GM06990 (cell line): ENCODE measurements around the gene IDH3A.

Experiments
- DNase-seq: peaks from one replicate; pipeline ENCODE4 v3.0.0-alpha.2; 2011; ENCODE audit not compliant: insufficient read length; ENCODE audit errors: extremely low read depth
- H3K27me3 ChIP-seq: replicated peaks from 2 replicates; pipeline ENCODE4 v1.6.0; 2011; ENCODE audit warnings: low read length; ENCODE audit not compliant: control insufficient read depth, insufficient read depth
- H3K36me3 ChIP-seq: 2 replicates; pipeline ENCODE4 v1.5.1; 2011; ENCODE audit warnings: low read length; ENCODE audit not compliant: control insufficient read depth, insufficient read depth
- H3K4me3 ChIP-seq: replicated peaks from 2 replicates; pipeline ENCODE4 v1.5.1; 2011; ENCODE audit warnings: low read depth, mild to moderate bottlenecking, control low read depth, low read length
- CTCF ChIP-seq: IDR thresholded peaks from 2 replicates; pipeline ENCODE4 v1.5.1; 2011; ENCODE audit warnings: low read length, control low read depth, mild to moderate bottlenecking, inconsistent platforms; ENCODE audit not compliant: insufficient read depth, poor library complexity, severe bottlenecking

IDH3A gene

GRCh38 chr15:78192826-78193594 is 43.8 kb downstream of the IDH3A start:
- H3K36me3 ChIP-seq: no peaks in the 10 kb centered on the region
- TF ChIP-seq CTCF: no peak
- no peaks in the 10 kb centered on the region for H3K27me3 ChIP-seq

GRCh38 chr15:78193731-78194567 is 44.8 kb downstream of the IDH3A start:
- Histone ChIP-seq H3K27me3 (no peaks in the 10 kb centered on the region), H3K4me3 (no peak overlapping the region), H3K36me3 (no peaks in the 10 kb centered on the region)
- TF ChIP-seq CTCF: no peak
- DNase-seq: no peak

More at GRCh38 chr15:78192826-78193594, 43.8 kb downstream of the IDH3A start:
- H3K4me3 ChIP-seq: no peak overlapping the region
- no peak for DNase-seq

GRCh38 chr15:78194568-78194925 is 45.4 kb downstream of the IDH3A start:
- TF ChIP-seq CTCF: no peak
- DNase-seq: no peak
- Histone ChIP-seq H3K4me3 (no peak overlapping the region), H3K36me3 (no peaks in the 10 kb centered on the region), H3K27me3 (no peaks in the 10 kb centered on the region)

- H3K36me3 ChIP-seq: no peaks in the 10 kb centered on the region
- DNase-seq: peak; percentile 52
Observed at GRCh38 chr15:78195735-78196201, 46.6 kb downstream of the IDH3A start.

GRCh38 chr15:78197632-78198031 is 48.5 kb downstream of the IDH3A start:
- DNase-seq: no peak
- TF ChIP-seq CTCF: no peak
- no peak overlapping the region for H3K4me3 ChIP-seq
- H3K27me3 ChIP-seq: no peaks in the 10 kb centered on the region
- H3K36me3 ChIP-seq: no peaks in the 10 kb centered on the region

More at GRCh38 chr15:78195735-78196201, 46.6 kb downstream of the IDH3A start:
- H3K4me3 ChIP-seq: no peak overlapping the region
- TF ChIP-seq CTCF: peak; percentile 92
- no peaks in the 10 kb centered on the region for H3K27me3 ChIP-seq
